Measurements from ENCODE around the gene GPATCH1. TPM values are rescaled to one million over a fixed set of nuclear protein-coding genes. Genes with fewer than 3 reads are reported as not detected.
A peak's percentile ranks its signal among the peaks of the same experiment; 100 is the strongest.

Gene GPATCH1
- total RNA-seq, 1 experiment from 2014 or later: 5.9 TPM

DNA sequence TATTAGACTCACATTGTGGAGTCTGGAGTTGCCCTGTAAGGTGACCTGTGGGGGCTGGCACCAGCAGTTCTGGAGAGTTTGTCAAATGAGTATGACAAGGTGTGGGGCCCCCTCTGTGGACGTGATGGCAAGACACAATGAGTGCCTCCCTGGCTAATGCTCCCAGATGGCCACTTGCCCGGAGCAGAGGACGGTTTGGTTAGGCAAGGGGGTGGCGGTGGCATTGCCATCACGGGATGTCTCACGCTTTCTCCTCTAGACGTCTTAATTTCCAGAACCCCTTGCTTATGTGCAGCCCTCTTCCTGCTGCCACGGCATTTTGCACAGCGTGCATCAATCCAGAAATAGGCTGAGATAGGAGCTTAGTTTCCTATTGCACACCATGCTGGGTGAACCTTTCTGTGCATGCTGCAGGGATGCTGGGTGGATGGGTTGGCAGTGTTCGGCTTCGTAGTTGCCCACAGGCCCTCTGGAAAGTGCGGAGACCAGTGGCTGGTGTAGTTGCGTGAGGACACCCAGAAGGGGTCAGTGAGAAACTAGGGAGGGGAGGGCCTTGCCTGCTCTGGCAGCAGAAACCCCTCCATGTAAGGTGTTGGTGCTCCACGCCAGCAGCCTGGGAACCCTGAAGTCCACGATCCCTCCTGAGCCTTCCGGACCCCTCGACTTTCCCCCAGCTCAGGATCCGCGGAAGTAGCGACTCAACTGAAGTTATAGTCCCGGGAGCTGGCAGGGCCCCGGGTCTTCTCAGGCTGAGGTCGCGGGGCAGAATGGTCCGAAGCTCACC lies 95.1 kb downstream of the GPATCH1 start:
- DNase-seq (ENCODE audit: low spot score): no peak
- in situ Hi-C loops (cut with HindIII; ENCODE audit: low sequenced_read_pairs): no loop called here

DNA sequence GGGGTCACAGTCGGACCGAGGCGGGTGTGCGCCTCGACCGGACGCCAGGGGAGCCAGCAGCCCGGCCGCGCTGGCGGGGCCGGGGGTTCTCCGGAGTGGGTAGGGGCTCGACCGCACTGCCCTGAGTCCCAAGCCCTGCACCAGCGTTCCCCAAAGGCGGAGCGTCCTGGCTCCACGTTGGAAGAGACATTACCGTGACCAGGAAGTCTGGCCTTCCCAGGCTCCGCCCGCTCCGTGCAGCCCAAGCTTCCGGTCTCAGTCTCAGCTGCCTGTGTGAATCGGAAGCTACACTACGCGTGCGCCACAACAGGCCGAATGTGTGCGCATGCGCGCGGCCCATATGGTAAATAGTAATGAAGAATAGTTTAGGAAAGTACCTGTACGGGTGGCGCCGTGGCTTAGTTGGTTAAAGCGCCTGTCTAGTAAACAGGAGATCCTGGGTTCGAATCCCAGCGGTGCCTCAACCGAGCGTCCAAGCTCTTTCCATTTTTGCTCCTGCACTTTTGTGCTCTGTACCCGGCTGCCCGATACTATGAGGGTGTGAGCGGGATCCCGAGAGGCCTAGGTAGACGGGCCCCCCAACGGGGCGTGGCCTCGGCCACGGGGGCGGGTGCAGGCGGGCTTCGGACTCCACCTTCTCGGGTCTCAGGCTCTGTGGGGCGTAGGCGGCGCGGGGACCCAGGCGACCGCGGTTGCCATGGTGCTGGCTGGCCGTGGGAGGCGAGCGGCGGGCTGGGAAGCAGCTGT lies 95.9 kb downstream of the GPATCH1 start:
- in situ Hi-C loops (cut with HindIII; ENCODE audit: low sequenced_read_pairs): no loop called here
- DNase-seq (ENCODE audit: low spot score): peak; percentile 97

DNA sequence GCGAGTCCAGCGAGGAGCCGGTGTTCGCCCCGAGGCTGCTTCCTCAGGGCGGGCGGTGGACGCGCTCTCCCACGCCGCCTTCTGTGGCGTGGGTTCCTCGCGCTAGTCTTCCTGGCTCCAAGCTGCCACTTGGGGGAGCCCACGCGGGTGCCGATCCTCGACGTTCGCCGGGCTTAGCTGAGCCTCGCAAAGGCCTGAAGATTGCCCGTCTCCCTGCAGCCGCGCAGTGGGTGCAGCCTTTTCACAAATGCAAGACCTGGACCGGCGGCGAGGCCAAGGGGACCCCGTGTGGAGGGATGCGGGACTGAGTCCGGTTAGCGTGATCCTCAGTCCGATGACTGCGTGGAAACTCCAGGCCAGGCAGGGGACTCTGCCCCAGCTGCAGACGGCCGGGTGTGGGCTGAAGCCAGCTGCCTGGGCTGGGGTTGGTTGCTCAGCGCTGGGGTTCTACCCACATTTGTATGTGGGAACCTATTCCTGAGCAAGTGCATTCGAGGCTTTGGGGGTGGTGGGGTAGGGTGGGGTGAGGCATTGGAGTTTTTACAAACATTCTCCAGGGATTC lies 96.5 kb downstream of the GPATCH1 start:
- in situ Hi-C loops (cut with HindIII; ENCODE audit: low sequenced_read_pairs): no loop called here
- no peak for DNase-seq (ENCODE audit: low spot score)

Other genes with a start within 250 kb of the GPATCH1 start
- gene SLC7A9, start 211.4 kb upstream of the GPATCH1 start, total RNA-seq (2014; rRNA removed; shearing (Covaris generic)): 0.51 TPM in 1 of 2 replicates, not detected in the other
- gene CEP89, start 109.2 kb upstream of the GPATCH1 start, total RNA-seq (2014; rRNA removed; shearing (Covaris generic)): 12.6 and 22.4 TPM in 2 replicates
- 2.9 and 13.2 TPM in 2 replicates for gene FAAP24, start 108.9 kb upstream of the GPATCH1 start, total RNA-seq (2014; rRNA removed; shearing (Covaris generic))
- gene RHPN2, start 16.3 kb upstream of the GPATCH1 start, total RNA-seq (2014; rRNA removed; shearing (Covaris generic)): 10.1 and 10.6 TPM in 2 replicates
- gene WDR88, start 50.9 kb downstream of the GPATCH1 start, total RNA-seq (2014; rRNA removed; shearing (Covaris generic)): not detected in 2 replicates
- gene LRP3, start 113.1 kb downstream of the GPATCH1 start, total RNA-seq (2014; rRNA removed; shearing (Covaris generic)): 66.4 and 81.7 TPM in 2 replicates
- gene SLC7A10, start 144.7 kb downstream of the GPATCH1 start, total RNA-seq (2014; rRNA removed; shearing (Covaris generic)): not detected in 2 replicates
- gene CEBPA, start 221.4 kb downstream of the GPATCH1 start, total RNA-seq (2014; rRNA removed; shearing (Covaris generic)): 9.8 and 10.9 TPM in 2 replicates

Data from G401 (cell line).